GM20431 (cell line): ENCODE measurements around the gene TLE1.
"Not testable (repeated sequence)": the region's sequence is repeated elsewhere in the genome, so short reads cannot be mapped to it uniquely, and the experiment has no call there.

Experiments
- in situ Hi-C: fragments of 300-500 bp; cut with MseI, MboI; formaldehyde crosslinking; loops from one replicate; pipeline ENCODE4 v1.15.0; 2020; ENCODE audit warnings: low sequenced_read_pairs; ENCODE audit not compliant: unreplicated experiment

Gene TLE1

GRCh38 chr9:81627481-81627880 is 61.9 kb downstream of the TLE1 start:
- in situ Hi-C loops: no loop called here

DNA sequence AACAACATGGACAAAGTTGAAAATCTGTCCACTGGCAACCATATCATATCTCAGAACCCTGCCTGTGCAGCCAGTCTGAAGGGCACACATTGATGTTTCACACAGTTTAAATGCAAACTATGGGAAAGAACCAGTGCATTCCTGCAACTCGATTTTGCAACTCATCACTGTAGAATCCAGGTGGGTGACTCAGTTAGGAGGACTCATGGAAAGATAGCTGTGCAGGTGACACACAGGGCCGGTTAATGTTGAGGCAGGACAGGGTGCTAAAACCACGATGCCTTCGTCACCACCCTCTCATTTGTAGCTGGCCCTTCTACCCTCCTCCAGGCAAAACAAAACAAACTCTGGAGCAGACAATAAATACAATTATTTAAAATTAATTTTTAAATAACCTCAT is 62.8 kb downstream of the TLE1 start:
- in situ Hi-C loops: no loop called here

DNA sequence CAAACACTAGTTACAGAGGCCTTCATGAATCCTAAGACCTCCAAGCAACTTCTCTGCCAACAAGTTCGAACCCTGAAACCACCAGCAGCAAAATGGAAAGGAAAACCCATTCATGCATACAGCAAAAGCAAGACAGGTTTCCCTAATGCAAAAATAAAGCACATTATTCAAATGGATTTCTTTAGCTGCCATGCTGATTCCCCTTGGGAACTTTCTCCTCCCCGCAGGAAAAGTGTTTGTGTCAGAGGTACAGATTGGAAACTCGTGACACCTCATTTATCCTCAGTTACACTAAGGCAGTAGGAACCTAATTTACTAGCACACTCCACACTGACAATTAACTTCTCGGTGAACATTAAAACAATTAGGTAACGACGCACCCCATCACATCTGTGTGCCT is 63.4 kb downstream of the TLE1 start:
- in situ Hi-C loops: no loop called here

- in situ Hi-C loops: no loop called here
These were observed 65.6 kb downstream of the TLE1 start for GRCh38 chr9:81623778-81624177.

DNA sequence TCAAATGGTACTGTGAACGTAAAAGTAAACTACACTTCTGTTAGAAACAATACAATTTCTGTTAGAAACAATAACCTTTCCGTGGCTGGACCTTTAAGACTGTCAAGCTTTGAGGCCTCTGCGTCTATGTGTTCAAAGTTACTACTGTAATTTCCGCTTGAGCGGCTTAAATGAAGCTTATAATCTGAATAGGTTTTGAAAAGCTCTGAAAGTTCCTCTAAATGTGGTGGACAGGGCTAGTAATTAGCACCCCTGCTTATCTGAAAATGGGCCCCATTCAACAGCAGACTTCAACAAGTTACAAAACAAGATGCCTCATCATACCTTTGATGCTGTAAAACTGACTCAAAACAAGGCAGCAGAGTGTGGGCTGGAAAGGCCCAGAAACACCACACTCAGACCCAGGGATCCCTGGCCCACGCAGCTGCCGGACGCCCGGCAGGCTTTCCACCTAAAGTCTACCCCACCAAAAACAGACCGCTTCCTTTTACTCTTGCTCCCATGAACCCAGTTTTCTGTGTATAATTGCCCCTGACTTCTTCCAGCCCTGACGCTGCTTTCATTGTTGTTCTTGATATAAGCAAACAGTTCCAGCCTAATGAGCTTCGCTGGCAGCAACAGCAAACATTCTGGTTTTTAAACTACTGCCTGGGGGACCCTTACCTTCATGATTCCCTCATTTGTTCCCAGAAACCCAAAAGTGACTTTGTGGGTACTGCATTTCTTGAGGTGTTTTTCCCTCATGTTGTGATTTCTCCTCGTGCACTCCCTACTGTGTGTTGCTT is 66.7 kb downstream of the TLE1 start:
- in situ Hi-C loops: no loop called here

- in situ Hi-C loops: no loop called here
These were observed 67.5 kb downstream of the TLE1 start for GRCh38 chr9:81621785-81622259.

GRCh38 chr9:81621118-81621517 is 68.2 kb downstream of the TLE1 start:
- in situ Hi-C loops: no loop called here

DNA sequence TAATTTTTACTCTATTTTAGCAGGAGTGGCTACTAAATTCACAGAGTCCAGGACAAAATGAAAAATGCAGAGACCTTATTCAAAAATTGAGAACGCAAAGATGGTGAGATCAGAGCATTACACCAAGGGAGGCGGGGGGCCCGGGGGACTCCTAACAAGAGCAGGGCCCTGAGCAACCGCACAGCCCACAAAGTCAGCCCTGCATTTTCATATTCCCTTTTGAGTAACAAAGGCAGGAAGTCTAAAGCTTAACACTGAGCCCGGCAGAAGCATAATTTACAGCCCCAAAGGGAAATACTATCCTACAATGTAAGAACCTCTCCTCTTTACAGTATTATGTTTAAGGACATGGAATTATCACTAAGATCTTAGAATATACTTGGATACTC is 69.4 kb downstream of the TLE1 start:
- in situ Hi-C loops: no loop called here

DNA sequence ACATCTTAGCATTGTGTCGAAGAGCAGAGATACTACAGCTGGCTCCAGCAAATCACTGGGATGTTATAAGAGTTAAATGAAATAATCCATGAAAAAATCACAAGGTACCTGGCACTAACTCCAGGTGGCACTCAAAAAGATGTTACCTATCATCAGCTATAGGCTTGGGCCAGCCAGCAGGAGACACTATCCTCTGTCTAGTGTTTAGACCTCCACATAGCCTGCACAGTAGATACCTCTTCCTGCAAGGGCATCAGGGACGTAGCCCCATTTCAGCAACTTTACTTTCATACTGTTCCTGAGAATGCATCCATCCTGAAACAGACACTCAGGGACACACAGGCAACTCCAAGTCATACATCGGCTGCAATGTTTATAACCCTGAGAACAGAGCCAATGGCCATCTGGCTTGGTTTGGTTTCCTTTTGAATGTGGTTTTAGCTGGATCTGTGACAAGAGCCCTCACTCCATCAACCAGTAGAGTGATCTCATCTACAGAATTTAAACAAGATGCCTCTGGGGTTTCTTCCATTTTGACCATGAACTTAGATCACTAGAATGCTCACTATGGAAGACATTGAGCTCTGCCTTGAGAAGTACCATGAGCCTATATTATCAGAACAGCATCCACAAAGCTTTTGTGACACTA is 69.9 kb downstream of the TLE1 start:
- in situ Hi-C loops: no loop called here

GRCh38 chr9:81618923-81619322 is 70.4 kb downstream of the TLE1 start:
- in situ Hi-C loops: no loop called here

- in situ Hi-C loops: no loop called here
These were observed 73.2 kb downstream of the TLE1 start for GRCh38 chr9:81616141-81616540.

DNA sequence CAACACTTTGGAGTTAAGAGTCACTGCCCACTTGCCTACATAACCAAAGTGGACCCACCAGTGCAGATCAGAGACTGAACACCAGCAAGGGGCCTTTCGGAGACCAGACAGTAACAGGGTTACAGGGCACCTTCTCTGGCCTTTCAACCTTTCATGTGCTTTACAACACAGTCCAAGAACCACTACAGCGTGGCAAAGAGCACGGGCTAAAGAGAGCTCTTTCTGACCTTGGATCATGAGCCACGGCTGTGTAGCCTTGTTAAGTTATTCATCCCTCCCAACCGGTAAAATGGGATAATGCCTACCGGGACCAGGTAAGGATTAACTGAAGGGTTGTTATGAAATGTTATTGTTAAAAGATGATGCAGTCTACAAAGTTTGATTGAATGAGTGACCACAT is 75.0 kb downstream of the TLE1 start:
- in situ Hi-C loops: no loop called here

DNA sequence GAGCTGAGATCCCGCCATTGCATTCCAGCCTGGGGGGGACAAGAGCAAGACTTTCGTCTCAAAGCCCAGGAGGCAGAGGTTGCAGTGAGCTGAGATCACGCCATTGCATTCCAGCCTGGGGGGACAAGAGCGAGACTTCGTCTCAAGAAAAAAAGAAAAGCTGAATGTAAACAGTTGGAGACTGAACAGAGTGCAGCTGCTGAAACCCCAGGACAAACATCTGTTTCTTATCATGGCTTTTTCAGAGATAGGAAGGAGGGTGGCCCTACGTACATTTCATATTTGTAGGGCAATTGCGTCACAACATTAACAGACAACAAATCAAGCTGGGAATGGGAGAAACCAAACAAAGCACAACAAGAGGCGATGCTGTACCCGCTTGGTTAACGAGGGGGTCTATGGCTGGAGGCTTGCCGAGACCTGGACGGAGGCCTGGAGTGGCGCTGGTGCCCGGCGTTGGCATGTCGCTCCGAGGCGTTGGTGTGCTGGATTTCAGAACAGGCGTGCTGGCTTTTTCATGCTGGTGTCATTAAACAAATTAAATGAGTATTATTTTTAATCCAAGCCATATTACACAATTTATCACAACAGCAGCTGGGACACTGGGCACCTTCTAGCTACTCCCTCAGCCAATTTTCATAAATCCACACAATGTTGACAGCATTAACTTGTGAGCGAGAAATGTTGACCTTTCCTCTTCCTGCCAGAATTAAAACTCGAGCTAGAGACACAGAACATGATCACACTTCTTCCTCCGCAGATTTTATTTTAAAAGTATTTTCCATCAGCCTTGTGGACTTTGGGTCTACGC is 76.1 kb downstream of the TLE1 start:
- in situ Hi-C loops: no loop called here

DNA sequence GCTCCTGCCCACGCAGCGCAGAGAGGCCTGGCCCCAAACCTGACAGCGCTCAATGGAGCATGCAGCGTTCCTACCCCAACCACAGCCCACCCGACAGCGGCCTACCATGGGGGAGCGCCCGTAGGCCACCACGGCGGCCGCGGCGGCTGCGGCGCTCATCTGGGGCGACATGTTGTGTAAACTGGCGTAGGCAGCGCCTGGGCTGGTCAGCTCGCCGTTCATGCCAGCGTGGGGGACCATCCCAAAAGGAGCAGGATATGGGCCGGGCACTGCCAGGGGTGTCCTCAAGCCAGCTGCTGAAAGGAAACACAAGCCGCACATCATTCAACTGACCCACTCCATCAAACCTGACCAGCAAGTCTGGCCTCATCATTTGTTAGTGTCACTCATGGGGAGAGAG is 77.7 kb downstream of the TLE1 start:
- in situ Hi-C loops: no loop called here

- in situ Hi-C loops: no loop called here
These were observed 78.6 kb downstream of the TLE1 start for GRCh38 chr9:81610740-81611107.

- in situ Hi-C loops: no loop called here
These were observed 79.3 kb downstream of the TLE1 start for GRCh38 chr9:81609782-81610739.

GRCh38 chr9:81608289-81608657 is 81.1 kb downstream of the TLE1 start:
- in situ Hi-C loops: no loop called here

GRCh38 chr9:81607593-81608288 is 81.6 kb downstream of the TLE1 start:
- in situ Hi-C loops: no loop called here

DNA sequence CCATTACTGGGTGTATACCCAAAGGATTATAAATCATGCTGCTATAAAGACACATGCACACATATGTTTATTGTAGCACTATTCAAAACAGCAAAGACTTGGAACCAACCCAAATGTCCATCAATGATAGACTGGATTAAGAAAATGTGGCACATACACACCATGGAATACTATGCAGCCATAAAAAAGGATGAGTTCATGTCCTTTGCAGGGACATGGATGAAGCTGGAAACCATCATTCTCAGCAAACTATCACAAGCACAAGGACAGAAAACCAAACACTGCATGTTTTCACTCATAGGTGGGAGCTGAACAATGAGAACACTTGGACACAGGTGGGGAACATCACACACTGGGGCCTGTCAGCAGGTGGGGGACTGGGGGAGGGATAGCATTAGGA is 83.1 kb downstream of the TLE1 start:
- in situ Hi-C loops: not testable (repeated sequence)
